GM18499 (cell line): ENCODE measurements around the gene PKD1.

ENCODE experiments used
- ATAC-seq: cut with Tn5 transposase; IDR thresholded peaks from one replicate; pipeline ENCODE4 v1.9.1; 2021; ENCODE audit warnings: moderate number of reproducible peaks; ENCODE audit not compliant: insufficient read depth, unreplicated experiment

Gene PKD1

DNA sequence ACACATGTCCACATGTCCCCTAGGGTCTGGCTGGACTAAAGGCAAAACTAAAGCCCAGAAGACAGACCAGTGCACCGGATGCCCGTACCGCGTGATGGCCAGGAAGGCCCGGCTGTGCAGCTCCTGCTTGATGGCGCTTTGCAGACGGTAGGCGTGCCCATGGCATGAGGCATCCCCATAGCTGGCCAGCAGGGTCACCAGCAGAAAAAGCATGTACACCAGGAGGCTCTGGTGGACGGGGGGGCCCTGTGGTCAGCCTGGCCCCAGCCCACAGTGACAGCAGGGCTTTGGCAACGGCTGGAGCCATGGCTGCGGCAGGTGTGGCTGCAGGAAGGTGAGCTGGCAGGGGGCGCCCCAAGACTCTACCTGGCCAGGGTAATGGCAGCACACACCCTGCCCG is 42.8 kb downstream of the PKD1 start:
- ATAC-seq: no peak

- no peak for ATAC-seq
Observed at GRCh38 chr16:2092256-2092620, 43.5 kb downstream of the PKD1 start.

DNA sequence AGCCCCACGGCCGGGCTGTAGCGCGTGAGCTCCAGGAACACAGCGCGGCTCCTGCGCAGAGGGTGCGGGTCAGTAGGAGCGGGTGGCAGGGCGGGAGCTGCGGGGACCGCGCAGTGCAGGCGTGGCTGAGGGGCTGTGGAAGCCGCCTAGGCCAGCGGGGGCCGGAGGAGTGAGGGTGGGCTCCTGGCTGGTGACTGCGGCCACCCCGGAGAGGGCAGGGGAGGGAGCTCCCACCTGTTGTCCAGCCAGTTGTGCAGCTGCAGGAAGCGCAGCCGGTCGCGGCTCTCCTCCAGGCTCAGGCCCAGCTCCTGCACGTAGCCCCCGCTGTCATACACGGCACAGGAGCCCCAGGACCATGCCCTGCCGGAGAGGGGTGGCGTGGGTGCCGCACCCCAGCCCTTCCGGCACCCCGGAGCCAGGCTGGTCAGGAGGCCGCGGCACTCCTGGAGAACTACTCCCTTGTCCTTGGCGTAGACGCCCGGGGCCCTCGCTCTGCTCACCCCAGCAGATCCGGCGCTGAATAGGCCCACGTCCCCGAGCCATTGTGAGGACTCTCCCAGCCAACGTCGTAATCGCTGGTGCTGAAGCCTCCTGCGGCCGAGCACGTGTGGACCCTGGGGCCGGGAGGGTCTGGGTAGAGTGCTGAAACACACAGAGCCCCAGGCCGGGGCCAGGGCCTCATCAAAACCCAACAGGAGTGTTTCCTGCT is 44.0 kb downstream of the PKD1 start:
- ATAC-seq: no peak

DNA sequence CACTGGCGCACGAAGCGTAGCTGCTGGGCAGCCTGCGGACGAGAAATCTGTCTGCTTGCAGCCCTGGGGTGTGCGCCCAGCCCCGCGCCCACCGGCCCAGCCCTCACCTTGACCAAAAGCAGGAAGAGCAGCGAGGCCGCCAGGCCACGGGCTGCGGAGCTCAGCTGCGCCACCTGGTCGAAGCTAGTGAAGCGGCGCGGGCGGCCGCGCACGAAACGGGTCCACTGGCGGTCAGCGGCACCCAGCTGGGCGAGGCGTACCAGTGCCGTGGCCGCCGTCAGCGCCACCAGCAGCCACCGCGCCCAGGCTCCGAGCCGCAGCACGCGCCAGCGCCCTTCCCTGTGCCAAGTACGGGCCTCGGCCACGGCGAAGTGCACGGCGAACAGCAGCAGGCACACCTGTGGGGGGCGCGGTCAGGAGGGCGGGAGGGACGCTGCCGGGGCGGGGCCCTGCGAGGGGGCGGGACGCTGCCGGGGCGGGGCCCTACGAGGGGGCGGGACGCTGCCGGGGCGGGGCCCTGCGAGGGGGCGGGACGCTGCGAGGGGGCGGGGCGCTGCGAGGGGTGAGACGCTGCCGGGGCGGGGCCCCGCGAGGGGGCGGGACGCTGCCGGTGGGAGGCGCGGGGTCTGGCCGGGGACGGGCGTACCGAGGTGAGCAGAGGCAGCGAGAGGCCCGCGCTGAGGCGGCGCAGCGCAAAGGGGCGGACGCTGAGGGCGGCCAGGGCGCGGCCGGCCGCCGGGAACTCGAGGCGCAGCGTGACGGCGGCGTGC is 44.7 kb downstream of the PKD1 start:
- no peak for ATAC-seq

DNA sequence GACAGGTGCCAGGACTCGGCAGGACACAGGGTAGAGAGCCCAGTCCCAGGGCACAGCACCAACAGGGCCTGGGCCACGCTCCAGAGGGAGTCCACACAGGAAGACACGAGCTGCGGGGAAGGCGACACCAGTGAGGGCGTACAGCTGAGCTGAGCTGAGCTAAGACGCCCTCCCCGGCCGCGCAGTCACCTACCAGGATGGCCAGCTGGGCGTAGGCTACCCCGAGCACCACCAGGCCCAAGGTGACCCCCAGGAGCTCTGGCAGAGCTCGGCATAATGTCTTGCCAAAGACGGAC is 45.3 kb downstream of the PKD1 start:
- no peak for ATAC-seq

- no peak for ATAC-seq
Observed at GRCh38 chr16:2089706-2090480, 45.8 kb downstream of the PKD1 start.

DNA sequence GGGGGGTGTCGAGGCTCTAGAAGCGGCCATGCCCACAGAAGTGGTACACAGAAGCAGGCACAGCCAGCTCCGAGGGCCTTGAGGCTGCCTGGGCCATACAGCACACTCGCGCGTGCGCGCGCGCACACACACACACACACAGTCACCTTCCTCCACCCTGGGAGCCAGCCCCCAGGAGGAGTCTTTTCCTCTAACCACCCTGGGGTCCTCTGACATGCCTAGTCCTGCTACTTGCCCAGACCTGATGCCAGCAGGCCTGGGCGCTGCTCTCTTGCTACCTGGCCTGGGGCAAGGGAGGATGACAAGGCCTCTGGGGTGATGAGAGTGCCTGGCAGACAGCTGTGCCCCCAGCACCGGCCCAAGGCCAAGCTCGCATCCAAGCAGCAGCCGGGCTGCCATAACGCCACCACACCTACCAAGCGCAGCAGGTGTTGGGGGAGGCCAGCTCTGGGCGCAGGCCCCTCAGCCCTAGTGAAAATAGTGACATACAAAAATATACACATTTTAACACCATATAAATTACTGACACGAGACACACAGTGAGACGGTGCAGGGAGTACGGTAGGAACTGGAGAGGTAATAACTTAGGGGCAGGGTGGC is 46.8 kb downstream of the PKD1 start:
- ATAC-seq: no peak

- ATAC-seq: no peak
Observed at GRCh38 chr16:2087748-2088631, 47.7 kb downstream of the PKD1 start.

DNA sequence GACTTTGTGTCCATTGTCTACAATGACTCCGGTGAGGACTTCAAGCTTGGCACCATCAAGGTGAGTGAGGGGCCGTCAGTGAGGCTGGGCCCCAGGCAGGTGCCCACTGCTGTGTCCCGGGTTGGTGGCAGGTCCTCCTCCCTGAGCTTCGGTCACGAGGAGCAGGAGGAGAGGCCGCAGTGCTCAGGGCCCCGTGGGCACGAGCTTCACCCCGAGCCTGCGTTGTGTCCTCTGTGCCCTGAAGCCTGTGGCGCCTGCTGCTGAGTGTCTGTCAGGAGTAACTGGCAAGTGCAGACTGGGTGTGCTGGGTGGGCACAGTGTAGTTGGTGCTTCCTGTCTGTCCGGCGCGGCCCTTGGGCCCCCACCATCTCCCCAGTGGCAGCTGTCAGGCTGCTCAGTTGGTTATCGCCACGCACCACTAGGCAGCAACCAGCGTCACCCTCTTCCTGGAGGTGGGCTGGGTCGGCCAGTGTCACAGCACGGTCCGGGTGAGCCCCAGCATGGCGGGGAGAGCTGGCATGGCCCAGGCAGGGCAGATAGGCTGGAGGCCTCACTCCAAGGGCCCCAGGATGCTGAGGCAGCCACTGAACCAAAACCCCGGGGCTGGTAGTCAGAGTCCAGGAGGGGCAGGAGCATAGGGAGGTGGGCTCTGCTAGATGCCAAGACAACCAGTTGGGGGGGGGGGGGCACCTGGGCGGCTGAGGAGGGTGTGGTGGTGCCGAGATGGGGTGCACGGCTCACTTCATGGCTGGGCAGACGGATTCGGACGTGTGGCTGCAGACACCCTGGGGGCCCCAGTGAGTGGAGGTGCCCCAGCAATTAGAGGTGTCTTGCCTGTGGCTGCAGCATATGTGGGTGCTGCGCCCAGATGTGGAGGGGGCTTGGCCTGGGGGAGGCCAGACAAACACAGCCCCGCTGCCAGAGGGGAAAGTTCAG is 48.6 kb downstream of the PKD1 start:
- no peak for ATAC-seq

GRCh38 chr16:2086106-2086742 is 49.5 kb downstream of the PKD1 start:
- ATAC-seq: no peak

DNA sequence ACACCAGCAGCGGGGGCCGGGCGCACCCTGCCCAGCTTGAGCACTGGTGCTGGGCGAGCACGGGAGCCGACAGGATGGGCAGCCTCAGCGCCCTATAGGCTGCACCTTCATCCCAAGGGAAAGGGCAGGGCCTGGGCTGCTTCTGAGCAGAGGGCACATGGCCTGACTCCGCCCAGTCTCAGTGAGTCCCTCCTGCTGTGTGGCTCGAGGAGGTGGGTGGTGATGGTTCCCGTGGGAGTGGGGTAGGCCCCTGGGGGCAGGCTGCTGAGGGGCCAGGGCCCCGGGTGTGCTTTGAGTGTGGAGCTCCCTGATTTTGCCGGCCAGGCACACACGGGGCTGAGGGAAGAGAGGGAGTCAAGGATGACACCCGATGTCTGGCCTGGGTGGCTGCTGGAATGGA is 50.0 kb downstream of the PKD1 start:
- no peak for ATAC-seq

- no peak for ATAC-seq
Observed at GRCh38 chr16:2084895-2085625, 50.6 kb downstream of the PKD1 start.

GRCh38 chr16:2083876-2084780 is 51.6 kb downstream of the PKD1 start:
- no peak for ATAC-seq

DNA sequence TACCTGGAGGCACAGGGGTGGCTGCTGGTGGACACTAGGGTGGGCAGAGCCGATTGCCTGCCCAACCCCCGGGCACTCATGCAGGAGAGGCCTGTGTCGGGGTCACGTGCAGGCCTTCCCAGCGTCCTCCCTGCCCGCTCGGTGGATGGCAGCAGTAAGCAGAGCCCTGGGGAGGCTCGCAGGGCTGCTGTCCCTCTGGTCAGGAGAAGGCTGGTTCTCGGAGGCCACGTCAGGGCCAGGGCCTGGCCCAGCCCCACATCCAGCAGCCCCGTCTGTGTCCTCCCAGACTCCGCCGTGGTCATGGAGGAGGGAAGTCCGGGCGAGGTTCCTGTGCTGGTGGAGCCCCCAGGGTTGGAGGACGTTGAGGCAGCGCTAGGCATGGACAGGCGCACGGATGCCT is 52.3 kb downstream of the PKD1 start:
- ATAC-seq: no peak

GRCh38 chr16:2082983-2083364 is 52.7 kb downstream of the PKD1 start:
- no peak for ATAC-seq

- no peak for ATAC-seq
Observed at GRCh38 chr16:2082171-2082982, 53.3 kb downstream of the PKD1 start.
